PC-9 (cell line): ENCODE results near the gene EDAR. TPM values are rescaled to one million over a fixed set of nuclear protein-coding genes. Genes with fewer than 3 reads are reported as not detected.

Experiments used
- BruUV-seq: library from RNA; stranded (reverse); fragments of 400-500 nt; replicated peaks from 2 replicates; lab custom pipeline; 2021; lab: Mats Ljungman, UMichigan
- CTCF ChIA-PET: fragments of 300-600 bp; sonication (Branson Sonifier 250); formaldehyde crosslinking; loops from one replicate; lab custom pipeline; 2022; ENCODE audit warnings: antibody characterized with exemption; lab: Charles Lee
- POLR2A ChIA-PET: fragments of 300-600 bp; sonication (Branson Sonifier 250); formaldehyde crosslinking; loops from one replicate; lab custom pipeline; 2022; ENCODE audit warnings: antibody characterized with exemption; ENCODE audit not compliant: unreplicated experiment; lab: Charles Lee
- DNase-seq, 2 experiments: peaks; one replicate each; pipeline versions ENCODE4 v3.0.0 to v3.0.0-alpha.2; 2015 to 2022; ENCODE audit warnings: mixed read lengths in 1 of 2
- H2AFZ ChIP-seq: fragments of 200-600 bp; sonication (generic); 2 replicates; pipeline ENCODE4 v1.8.1; 2017; ENCODE audit warnings: antibody characterized with exemption
- H3F3A ChIP-seq: fragments of 200-600 bp; sonication (generic); 2 replicates; pipeline ENCODE4 v1.8.1; 2017; ENCODE audit warnings: antibody characterized with exemption, mild to moderate bottlenecking, low read depth; ENCODE audit not compliant: insufficient read depth
- H3K27ac ChIP-seq: fragments of 200-600 bp; sonication (generic); 2 replicates; pipeline ENCODE4 v1.6.1; 2016; ENCODE audit warnings: mixed run types
- H3K27me3 ChIP-seq: fragments of 200-600 bp; sonication (generic); 2 replicates; pipeline ENCODE4 v1.6.1; 2016; ENCODE audit warnings: low read depth, mixed run types; ENCODE audit not compliant: insufficient read depth
- H3K36me3 ChIP-seq: fragments of 200-600 bp; sonication (generic); 2 replicates; pipeline ENCODE4 v1.6.1; 2016; ENCODE audit warnings: low read depth, mixed run types
- H3K4me1 ChIP-seq: fragments of 200-600 bp; sonication (generic); replicated peaks from 2 replicates; pipeline ENCODE4 v1.6.1; 2016; ENCODE audit warnings: mixed run types; ENCODE audit not compliant: insufficient read depth
- H3K4me2 ChIP-seq: fragments of 200-600 bp; sonication (generic); 2 replicates; pipeline ENCODE4 v1.6.1; 2017; ENCODE audit warnings: mixed run types
- H3K4me3 ChIP-seq: fragments of 200-600 bp; sonication (generic); 2 replicates; pipeline ENCODE4 v1.6.1; 2016; ENCODE audit warnings: mixed run types
- H3K79me2 ChIP-seq: fragments of 200-600 bp; sonication (generic); 2 replicates; pipeline ENCODE4 v1.6.1; 2017; ENCODE audit warnings: low read depth, mixed run types
- H3K9me2 ChIP-seq: fragments of 200-600 bp; sonication (generic); 2 replicates; pipeline ENCODE4 v1.8.1; 2017; ENCODE audit warnings: mild to moderate bottlenecking; ENCODE audit not compliant: insufficient read depth
- H3K9me3 ChIP-seq: fragments of 200-600 bp; sonication (generic); 2 replicates; pipeline ENCODE4 v1.8.1; 2016; ENCODE audit warnings: low read depth; ENCODE audit not compliant: insufficient read depth
- H4K20me1 ChIP-seq: fragments of 200-600 bp; sonication (generic); 2 replicates; pipeline ENCODE4 v1.8.1; 2017; ENCODE audit not compliant: insufficient read depth
- CTCF ChIP-seq: fragments of 200-600 bp; sonication (generic); conservative IDR thresholded peaks from 2 replicates; pipeline ENCODE4 v1.6.1; 2017; ENCODE audit warnings: mixed run types, antibody characterized with exemption, mild to moderate bottlenecking, moderate library complexity
- EZH2 ChIP-seq: fragments of 200-600 bp; sonication (generic); IDR thresholded peaks from 2 replicates; pipeline ENCODE4 v1.8.0; 2017; ENCODE audit warnings: antibody characterized with exemption, low read depth
- intact Hi-C: fragments of 100-400 bp; cut with micrococcal nuclease; formaldehyde crosslinking; loops from one replicate; pipeline ENCODE4 v1.10.0; 2022; ENCODE audit not compliant: unreplicated experiment
- total RNA-seq: library from RNA; stranded (reverse); gene quantifications from 2 replicates; pipeline ENCODE4 v1.2.3, GENCODE V29; 2021

The EDAR gene
- total RNA-seq, 1 experiment from 2014 or later: not detected

GRCh38 chr2:108845923-108846322 is 143.1 kb downstream of the EDAR start:
- Histone ChIP-seq H3K9me2 (no peaks in the 10 kb centered on the region), H2AFZ (no peak overlapping the region), H3F3A (no peaks in the 10 kb centered on the region), H3K27me3 (no peaks in the 10 kb centered on the region), H3K27ac (no peak overlapping the region), H3K4me2 (no peak overlapping the region), H3K4me3 (no peak overlapping the region), H4K20me1 (no peaks in the 10 kb centered on the region), H3K79me2 (no peaks in the 10 kb centered on the region), H3K9me3 (peaks cover 5% of the 10 kb centered on the region; the same call in 1 of the 2 replicates), H3K36me3 (peaks cover 3% of the 10 kb centered on the region; the same call in 1 of the 2 replicates), H3K4me1 (no peaks in the 10 kb centered on the region)
- no TSS peak for BruUV-seq
- POLR2A ChIA-PET: no interaction called here
- CTCF ChIA-PET: no interaction called here
- DNase-seq: no peak
- intact Hi-C loops: no loop called here
- TF ChIP-seq EZH2 (no peak), CTCF (no peak)

Other genes with a start within 250 kb of the EDAR start
- gene CCDC138, start 202.4 kb downstream of the EDAR start, total RNA-seq: 9.5 and 10.1 TPM in 2 replicates
- gene SH3RF3, start 140.0 kb upstream of the EDAR start, total RNA-seq: 4.9 and 6.1 TPM in 2 replicates